Measurements from ENCODE around the gene PAM.

The PAM gene

DNA sequence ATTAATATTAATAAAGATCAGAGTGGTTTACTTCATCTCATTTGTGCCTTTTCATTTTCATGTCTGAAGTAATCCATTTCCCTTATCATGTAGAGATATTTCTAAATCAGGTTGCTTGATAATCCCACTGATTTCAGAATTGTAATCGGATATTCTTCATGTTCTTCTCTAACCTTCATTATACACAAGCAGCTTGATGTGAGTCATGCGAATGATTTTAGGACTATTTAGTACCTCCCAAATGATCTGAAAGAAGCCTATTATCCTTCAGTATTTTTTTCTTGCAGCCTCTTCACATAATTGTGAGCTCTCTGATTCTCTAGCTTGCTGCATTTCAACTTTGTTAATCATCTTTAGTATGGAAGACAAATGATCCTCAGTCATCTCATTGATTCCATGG is 182.8 kb downstream of the PAM start:
- DNase-seq (ENCODE audit: extremely low read depth, low read depth) = no peak
- no peak overlapping the region for H3K4me3 ChIP-seq (replicated peaks; ENCODE audit: low read depth, low read length)
- TF ChIP-seq CTCF (IDR thresholded peaks at IDR 0.05; ENCODE audit: low read depth, low read length, missing control alignments) = no peak

GRCh38 chr5:102941111-102941510 is 186.0 kb downstream of the PAM start:
- TF ChIP-seq CTCF (IDR thresholded peaks at IDR 0.05; ENCODE audit: low read depth, low read length, missing control alignments) = no peak
- no peak for DNase-seq (ENCODE audit: extremely low read depth, low read depth)
- H3K4me3 ChIP-seq (replicated peaks; ENCODE audit: low read depth, low read length) = no peak overlapping the region

DNA sequence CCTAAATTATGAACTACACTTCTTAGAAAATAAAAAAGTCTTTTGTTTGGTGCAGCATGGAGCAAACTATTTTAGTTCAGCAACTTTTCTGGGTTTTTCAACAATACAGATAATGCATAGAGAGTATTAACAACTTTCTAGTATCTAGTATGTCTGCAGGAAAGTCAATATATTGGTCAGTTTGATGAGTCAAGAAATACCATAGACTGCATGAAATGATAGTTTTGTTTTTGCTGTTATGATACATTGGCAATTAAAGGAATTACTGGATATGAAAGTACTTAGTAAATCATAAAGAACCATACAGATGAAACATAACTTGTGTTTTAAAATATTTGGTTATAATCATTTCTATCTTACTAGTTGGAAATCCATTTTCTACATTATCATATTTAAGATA is 191.3 kb downstream of the PAM start:
- no peak for TF ChIP-seq CTCF (IDR thresholded peaks at IDR 0.05; ENCODE audit: low read depth, low read length, missing control alignments)
- H3K4me3 ChIP-seq (replicated peaks; ENCODE audit: low read depth, low read length) = no peak overlapping the region

GRCh38 chr5:102946971-102947370 is 191.9 kb downstream of the PAM start:
- no peak overlapping the region for H3K4me3 ChIP-seq (replicated peaks; ENCODE audit: low read depth, low read length)
- no peak for DNase-seq (ENCODE audit: extremely low read depth, low read depth)
- TF ChIP-seq CTCF (IDR thresholded peaks at IDR 0.05; ENCODE audit: low read depth, low read length, missing control alignments) = no peak

More for the DNA sequence above, 191.3 kb downstream of the PAM start:
- no peak for DNase-seq (ENCODE audit: extremely low read depth, low read depth)

- TF ChIP-seq CTCF (IDR thresholded peaks at IDR 0.05; ENCODE audit: low read depth, low read length, missing control alignments) = no peak
- no peak for DNase-seq (ENCODE audit: extremely low read depth, low read depth)
Observed at GRCh38 chr5:102955488-102955887, 200.4 kb downstream of the PAM start.

DNA sequence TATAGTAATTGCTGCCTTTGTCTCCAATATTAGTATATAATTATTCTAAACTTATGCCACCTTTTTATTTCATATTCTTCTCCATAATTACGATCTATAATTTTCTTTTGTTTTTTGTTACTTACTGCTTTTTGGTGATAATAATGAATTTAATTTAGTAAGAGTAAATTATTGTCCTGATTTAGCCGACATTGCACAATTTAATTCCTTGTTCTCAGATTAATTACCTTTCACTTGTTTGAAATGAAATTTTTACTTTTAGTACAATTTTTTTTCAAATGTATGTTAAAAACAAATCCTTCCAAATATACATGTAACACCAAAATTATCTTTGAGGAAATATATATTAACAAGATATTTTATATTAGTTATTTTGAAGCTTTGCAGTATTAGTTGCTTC is 201.5 kb downstream of the PAM start:
- no peak overlapping the region for H3K4me3 ChIP-seq (replicated peaks; ENCODE audit: low read depth, low read length)
- no peak for TF ChIP-seq CTCF (IDR thresholded peaks at IDR 0.05; ENCODE audit: low read depth, low read length, missing control alignments)
- no peak for DNase-seq (ENCODE audit: extremely low read depth, low read depth)

More at GRCh38 chr5:102955488-102955887, 200.4 kb downstream of the PAM start:
- no peak overlapping the region for H3K4me3 ChIP-seq (replicated peaks; ENCODE audit: low read depth, low read length)

- H3K4me3 ChIP-seq (replicated peaks; ENCODE audit: low read depth, low read length) = no peak overlapping the region
- no peak for DNase-seq (ENCODE audit: extremely low read depth, low read depth)
- TF ChIP-seq CTCF (IDR thresholded peaks at IDR 0.05; ENCODE audit: low read depth, low read length, missing control alignments) = no peak
Observed at GRCh38 chr5:102957141-102957540, 202.0 kb downstream of the PAM start.
